ENCODE data around the gene HERPUD2.
"Not testable (repeated sequence)": the region's sequence is repeated elsewhere in the genome, so short reads cannot be mapped to it uniquely, and the experiment has no call there.

HERPUD2 gene

DNA sequence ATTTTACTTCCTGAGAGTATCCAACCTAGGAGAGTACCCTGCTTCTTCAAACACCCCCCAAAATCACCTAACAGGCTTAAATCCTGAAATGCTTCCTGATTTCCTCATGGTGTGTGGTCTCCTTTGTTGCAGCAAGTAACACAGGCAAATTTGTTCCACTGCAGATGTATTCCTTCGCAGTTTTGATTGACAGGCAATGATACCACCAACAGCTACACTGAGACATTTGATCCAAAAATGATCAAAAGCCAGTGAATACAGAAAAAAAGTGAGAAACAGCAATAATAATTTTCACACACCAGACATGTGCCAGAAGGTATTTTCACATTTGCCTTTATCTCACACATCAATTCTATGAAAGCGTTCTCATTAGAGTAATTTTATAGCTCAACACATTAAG lies 95.9 kb downstream of the HERPUD2 start:
- DNase-seq: no peak

DNA sequence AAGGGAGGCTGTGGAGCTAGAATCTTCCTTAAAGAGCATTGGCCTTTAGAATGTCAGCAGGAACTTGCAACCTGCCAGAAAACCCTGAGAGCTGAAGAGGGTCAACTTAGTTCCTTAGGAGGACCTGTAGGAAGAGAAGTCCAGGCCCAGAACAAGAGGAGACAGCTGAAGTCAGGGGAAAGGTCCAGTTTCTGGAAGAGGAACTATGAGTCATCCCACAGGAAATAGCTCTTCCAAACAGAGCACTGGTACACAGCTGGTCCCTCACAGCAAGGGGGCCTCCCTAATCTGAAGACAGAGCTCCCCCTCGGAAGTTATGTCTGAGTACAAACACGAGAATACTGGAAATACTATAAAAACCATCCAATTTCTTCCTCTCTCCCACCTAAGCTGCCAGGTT lies 98.9 kb downstream of the HERPUD2 start:
- DNase-seq: no peak

DNA sequence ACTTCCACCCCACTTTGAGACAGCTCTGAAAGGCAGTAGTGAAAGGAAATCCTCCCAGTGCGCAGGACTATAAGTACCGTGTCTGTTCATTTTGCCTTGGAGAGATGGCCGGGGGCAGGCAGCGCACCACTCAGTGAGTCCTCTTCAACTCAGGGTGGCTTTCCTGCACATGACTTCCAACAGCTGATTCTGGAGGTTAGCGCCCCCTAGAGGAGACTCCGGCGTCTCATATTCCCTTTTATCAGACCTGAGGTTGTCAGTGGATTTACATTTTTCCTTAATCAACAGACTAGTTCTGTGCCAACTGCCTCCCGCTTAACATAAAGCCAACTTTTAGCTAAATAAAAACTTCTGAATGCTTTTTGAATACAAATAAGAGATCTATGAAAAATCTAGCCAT lies 101.0 kb downstream of the HERPUD2 start:
- no peak for DNase-seq

DNA sequence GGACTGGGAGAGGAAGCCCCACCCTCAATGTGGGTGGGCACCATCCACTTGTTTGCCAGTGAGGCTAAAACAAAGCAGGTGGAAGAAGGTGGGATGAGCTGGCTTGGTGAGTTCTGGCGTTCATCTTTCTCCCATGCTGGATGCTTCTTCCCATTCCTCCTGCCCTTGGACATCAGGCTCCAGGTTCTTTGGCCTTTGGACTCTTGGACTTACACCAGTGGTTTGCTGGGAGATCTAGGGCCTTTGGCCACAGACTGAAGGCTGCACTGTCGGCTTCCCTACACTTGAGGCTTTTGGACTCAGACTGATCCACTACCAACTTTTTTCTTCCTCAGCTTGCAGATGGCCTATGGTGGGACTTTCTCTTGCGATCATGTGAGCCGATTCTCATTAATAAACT lies 106.3 kb downstream of the HERPUD2 start:
- DNase-seq: no peak

DNA sequence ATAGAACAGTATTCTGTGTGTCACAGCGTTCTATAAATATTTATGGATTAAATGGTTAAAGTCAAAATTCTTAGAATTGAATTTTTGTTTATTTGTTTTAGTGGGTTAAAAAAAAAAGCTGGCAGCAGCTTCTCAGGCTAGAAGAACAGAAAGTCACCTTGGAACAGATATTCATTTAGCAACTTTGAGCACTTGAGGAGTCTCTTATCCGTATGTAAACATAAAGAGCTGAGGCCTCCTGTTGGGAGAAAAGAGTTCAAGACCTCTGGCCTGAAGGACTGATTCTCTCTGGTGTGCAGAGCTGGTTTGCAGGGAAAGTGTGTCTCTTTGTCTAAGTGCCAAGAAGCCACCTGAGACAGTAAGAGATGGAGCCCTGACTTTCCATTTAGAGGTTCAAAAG lies 109.9 kb downstream of the HERPUD2 start:
- DNase-seq: no peak

DNA sequence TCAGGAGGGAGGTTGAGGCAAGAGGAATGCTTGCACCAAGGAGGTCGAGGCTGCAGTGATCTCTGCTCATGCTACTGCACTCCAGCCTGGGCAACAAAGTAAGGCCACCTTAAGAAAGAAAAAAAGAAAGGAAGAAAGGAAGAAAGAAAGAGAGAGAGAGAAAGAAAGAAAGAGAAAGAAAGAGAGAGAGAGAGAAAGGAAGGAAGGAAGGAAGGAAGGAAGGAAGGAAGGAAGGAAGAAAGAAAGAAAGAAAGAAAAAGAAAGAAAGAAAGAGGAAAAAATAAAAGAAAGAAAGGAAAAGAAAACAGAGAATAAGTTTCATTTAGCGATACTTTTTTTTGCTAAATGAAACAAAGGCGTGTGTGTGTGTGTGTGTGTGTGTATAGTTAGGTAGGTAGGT lies 110.4 kb downstream of the HERPUD2 start:
- not testable (repeated sequence) for DNase-seq

All from activated effector memory CD4-positive, alpha-beta T cell treated with Interleukin-2 at 50 U/mL for 16 hours (primary cell).